ENCODE measurements around the gene FUBP3. TPM values are rescaled to one million over a fixed set of nuclear protein-coding genes. Genes with fewer than 3 reads are reported as not detected.

The FUBP3 gene
- total RNA-seq, 4 donors from 2014 or later: 33.1 to 59.9 (median 37.8) TPM

GRCh38 chr9:130632081-130632710, 52.8 kb downstream of the FUBP3 start:
- Histone ChIP-seq H3K4me1 (no peaks in the 10 kb centered on the region), H3K4me3 (no peak overlapping the region), H3K36me3 (peaks cover 10 to 100% (median 33%) of the 10 kb centered on the region in 3 donors), H3K27me3 (no peaks in the 10 kb centered on the region), H3K9me3 (no peaks in the 10 kb centered on the region), H3K27ac (no peak overlapping the region)
- no peak for DNase-seq (ENCODE audit: low spot score in 2 of 2)
- WGBS, 2 donors: 79 to 89% methylated on average over 9 to 11 of the region's 13 CpGs
- TF ChIP-seq POLR2A (IDR thresholded peaks at IDR 0.05) (no peak), EP300 (IDR thresholded peaks at IDR 0.05) (no peak)
- TF ChIP-seq, protein P1, sequence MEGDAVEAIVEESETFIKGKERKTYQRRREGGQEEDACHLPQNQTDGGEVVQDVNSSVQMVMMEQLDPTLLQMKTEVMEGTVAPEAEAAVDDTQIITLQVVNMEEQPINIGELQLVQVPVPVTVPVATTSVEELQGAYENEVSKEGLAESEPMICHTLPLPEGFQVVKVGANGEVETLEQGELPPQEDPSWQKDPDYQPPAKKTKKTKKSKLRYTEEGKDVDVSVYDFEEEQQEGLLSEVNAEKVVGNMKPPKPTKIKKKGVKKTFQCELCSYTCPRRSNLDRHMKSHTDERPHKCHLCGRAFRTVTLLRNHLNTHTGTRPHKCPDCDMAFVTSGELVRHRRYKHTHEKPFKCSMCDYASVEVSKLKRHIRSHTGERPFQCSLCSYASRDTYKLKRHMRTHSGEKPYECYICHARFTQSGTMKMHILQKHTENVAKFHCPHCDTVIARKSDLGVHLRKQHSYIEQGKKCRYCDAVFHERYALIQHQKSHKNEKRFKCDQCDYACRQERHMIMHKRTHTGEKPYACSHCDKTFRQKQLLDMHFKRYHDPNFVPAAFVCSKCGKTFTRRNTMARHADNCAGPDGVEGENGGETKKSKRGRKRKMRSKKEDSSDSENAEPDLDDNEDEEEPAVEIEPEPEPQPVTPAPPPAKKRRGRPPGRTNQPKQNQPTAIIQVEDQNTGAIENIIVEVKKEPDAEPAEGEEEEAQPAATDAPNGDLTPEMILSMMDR (IDR thresholded peaks at IDR 0.05): no peak

- Histone ChIP-seq H3K36me3 (peaks cover 7 to 94% (median 33%) of the 10 kb centered on the region in 3 donors), H3K27ac (no peak overlapping the region), H3K27me3 (no peaks in the 10 kb centered on the region), H3K4me1 (no peaks in the 10 kb centered on the region), H3K9me3 (no peaks in the 10 kb centered on the region), H3K4me3 (no peak overlapping the region)
- no peak for DNase-seq (ENCODE audit: low spot score in 2 of 2)
- TF ChIP-seq, protein P1 (IDR thresholded peaks at IDR 0.05): no peak
- TF ChIP-seq EP300 (IDR thresholded peaks at IDR 0.05) (no peak), POLR2A (IDR thresholded peaks at IDR 0.05) (no peak)
- WGBS, 2 donors: 90% methylated on average over 7 of the region's 7 CpGs
Measured at GRCh38 chr9:130632841-130633240, 53.5 kb downstream of the FUBP3 start.

DNA sequence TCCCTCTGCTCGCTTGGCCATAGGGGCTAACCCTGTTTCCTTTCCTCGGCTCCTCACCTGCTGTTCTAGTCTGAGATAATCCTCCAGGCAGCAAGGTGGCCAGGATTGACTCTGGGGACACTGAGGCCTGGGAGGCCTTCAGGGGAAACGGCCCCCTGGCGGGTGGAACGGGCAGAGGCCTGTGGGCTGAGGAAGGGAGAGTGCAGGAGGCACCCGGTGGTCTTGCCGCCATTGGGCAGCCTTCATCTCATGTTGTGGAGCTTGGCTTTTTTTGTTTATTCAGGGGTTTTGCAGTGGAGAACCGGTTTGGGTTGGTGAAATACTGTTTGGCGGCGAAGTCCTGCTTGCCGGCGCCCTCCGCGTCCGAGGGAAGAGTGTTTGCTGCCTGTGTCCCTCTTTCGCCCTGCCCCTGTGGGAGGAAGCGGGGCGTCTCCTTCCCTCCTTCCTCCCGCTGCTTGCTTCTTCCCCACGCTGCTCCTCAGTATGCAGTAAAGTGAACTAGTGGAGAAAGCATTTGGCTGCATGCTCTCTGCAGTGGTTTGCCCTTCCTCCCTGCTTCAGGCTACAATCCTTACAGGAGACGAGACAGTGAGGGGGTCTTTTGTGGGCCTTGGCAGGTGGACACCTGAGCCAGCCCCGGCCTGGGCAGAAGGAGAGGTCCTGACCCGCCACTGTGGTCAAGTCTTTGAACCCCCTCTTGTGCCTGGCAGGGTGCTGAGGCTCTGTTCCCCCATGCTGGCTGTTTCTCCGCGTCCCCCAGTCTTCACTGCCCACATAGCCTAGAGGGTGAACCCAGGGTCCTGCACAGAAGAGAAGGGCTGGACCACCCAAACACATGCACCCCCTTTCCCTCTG, 54.2 kb downstream of the FUBP3 start:
- 91% methylated on average over 25 of the region's 25 CpGs for WGBS, 2 donors
- Histone ChIP-seq H3K4me1 (no peaks in the 10 kb centered on the region), H3K27me3 (no peaks in the 10 kb centered on the region), H3K27ac (no peak overlapping the region), H3K4me3 (no peak overlapping the region), H3K36me3 (peaks cover 7 to 93% (median 38%) of the 10 kb centered on the region in 3 donors), H3K9me3 (no peaks in the 10 kb centered on the region)
- no peak for DNase-seq (ENCODE audit: low spot score in 2 of 2)
- TF ChIP-seq, protein P1 (IDR thresholded peaks at IDR 0.05): no peak

DNA sequence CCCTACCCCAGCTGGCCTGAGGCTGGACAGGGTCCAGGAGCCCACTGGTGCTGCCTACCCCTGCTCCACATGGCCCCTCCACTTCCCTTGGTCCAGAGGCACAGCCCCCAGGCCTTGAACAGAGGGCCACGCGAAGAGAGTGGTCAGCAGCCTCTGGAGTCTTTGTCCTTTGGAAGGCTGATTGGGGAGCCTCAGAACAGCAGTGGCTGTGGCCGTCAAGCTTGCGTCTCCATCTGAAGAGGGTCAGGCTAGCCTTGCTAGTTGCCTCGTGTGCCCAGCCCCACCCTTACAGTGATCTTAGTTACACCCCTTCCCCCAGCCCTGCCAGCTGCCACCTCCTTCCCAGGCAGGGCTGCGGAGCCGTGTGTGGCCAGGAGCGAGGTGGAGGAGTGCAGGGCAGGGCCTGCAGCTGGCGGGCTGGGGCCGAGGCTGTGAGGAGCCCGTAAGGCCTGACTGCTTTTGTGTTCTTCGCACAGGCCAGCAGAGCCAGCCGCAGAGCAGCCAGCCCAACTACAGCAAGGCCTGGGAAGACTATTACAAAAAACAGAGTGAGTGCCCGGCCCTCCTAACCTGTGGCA, 54.9 kb downstream of the FUBP3 start:
- WGBS, 2 donors: 87 to 90% methylated on average over 10 to 14 of the region's 14 CpGs

More for the DNA sequence above, 54.9 kb downstream of the FUBP3 start:
- TF ChIP-seq POLR2A (IDR thresholded peaks at IDR 0.05) (no peak), EP300 (IDR thresholded peaks at IDR 0.05) (no peak)
- TF ChIP-seq, protein P1 (IDR thresholded peaks at IDR 0.05): no peak
- Histone ChIP-seq H3K27me3 (no peaks in the 10 kb centered on the region), H3K27ac (no peak overlapping the region), H3K4me3 (no peak overlapping the region), H3K36me3 (peaks cover 7 to 92% (median 32%) of the 10 kb centered on the region in 3 donors), H3K9me3 (no peaks in the 10 kb centered on the region), H3K4me1 (no peaks in the 10 kb centered on the region)
- no peak for DNase-seq (ENCODE audit: low spot score in 2 of 2)

All from tibial nerve (tissue), 4 donors.